ENCODE data around the gene CAGE1.

DNA sequence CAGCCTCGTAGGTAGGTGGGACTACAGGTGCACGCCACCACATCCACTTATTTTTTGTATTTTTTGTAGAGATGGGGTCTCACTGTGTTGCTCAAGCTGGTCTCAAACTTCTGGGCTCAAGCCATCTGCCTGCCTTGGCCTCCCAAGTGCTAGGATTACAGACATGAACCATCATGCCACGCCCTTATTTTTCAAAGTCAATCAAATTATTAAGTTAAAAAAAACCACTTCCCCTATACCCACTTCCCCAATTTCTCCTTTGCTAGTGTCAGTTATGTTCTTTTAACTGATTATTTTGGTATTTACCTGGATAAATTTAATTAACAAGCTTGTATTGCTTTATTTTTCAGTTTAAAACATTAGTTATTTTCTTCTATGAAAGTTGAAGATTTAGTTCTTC, 49.7 kb upstream of the CAGE1 start:
- TF ChIP-seq, protein P1, sequence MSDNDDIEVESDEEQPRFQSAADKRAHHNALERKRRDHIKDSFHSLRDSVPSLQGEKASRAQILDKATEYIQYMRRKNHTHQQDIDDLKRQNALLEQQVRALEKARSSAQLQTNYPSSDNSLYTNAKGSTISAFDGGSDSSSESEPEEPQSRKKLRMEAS (IDR thresholded peaks at IDR 0.05), result no peak
- TF ChIP-seq RAD21 (conservative IDR thresholded peaks at IDR 0.05 in 1 of 2, IDR thresholded peaks at IDR 0.05 in 1 of 2) (no peak), ZSCAN20 (CRISPR knock-in tag; IDR thresholded peaks at IDR 0.05) (no peak)
- TF ChIP-seq, protein P2, sequence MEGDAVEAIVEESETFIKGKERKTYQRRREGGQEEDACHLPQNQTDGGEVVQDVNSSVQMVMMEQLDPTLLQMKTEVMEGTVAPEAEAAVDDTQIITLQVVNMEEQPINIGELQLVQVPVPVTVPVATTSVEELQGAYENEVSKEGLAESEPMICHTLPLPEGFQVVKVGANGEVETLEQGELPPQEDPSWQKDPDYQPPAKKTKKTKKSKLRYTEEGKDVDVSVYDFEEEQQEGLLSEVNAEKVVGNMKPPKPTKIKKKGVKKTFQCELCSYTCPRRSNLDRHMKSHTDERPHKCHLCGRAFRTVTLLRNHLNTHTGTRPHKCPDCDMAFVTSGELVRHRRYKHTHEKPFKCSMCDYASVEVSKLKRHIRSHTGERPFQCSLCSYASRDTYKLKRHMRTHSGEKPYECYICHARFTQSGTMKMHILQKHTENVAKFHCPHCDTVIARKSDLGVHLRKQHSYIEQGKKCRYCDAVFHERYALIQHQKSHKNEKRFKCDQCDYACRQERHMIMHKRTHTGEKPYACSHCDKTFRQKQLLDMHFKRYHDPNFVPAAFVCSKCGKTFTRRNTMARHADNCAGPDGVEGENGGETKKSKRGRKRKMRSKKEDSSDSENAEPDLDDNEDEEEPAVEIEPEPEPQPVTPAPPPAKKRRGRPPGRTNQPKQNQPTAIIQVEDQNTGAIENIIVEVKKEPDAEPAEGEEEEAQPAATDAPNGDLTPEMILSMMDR (IDR thresholded peaks at IDR 0.05), result no peak
- TF ChIP-seq, protein P3, sequence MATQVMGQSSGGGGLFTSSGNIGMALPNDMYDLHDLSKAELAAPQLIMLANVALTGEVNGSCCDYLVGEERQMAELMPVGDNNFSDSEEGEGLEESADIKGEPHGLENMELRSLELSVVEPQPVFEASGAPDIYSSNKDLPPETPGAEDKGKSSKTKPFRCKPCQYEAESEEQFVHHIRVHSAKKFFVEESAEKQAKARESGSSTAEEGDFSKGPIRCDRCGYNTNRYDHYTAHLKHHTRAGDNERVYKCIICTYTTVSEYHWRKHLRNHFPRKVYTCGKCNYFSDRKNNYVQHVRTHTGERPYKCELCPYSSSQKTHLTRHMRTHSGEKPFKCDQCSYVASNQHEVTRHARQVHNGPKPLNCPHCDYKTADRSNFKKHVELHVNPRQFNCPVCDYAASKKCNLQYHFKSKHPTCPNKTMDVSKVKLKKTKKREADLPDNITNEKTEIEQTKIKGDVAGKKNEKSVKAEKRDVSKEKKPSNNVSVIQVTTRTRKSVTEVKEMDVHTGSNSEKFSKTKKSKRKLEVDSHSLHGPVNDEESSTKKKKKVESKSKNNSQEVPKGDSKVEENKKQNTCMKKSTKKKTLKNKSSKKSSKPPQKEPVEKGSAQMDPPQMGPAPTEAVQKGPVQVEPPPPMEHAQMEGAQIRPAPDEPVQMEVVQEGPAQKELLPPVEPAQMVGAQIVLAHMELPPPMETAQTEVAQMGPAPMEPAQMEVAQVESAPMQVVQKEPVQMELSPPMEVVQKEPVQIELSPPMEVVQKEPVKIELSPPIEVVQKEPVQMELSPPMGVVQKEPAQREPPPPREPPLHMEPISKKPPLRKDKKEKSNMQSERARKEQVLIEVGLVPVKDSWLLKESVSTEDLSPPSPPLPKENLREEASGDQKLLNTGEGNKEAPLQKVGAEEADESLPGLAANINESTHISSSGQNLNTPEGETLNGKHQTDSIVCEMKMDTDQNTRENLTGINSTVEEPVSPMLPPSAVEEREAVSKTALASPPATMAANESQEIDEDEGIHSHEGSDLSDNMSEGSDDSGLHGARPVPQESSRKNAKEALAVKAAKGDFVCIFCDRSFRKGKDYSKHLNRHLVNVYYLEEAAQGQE (IDR thresholded peaks at IDR 0.05), result no peak

Data from A549 (cell line).